ENCODE data around the gene TRAP1.
"Not testable (repeated sequence)": the region's sequence is repeated elsewhere in the genome, so short reads cannot be mapped to it uniquely, and the experiment has no call there.

The TRAP1 gene

DNA sequence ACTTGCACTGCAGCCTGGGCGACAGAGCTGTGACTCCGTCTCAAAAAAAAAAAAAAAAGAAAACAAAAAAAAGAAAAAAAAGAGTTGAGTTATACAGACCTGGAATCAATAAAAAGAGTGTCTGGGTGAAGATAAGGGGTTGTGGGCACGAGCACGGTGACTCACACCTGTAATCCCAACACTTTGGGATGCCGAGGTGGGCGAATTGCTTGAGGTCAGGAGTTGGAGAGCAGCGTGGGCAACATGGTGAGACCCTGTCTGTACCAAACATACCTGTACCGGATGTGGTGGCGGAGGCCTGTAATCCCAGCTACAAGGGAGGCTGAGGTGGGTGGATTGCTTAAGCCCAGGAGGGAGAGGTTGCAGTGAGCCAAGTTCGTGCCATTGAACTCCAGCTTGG lies 1.3 kb upstream of the TRAP1 start:
- DNase-seq (ENCODE audit: low read depth): no peak
- TF ChIP-seq, protein P1, sequence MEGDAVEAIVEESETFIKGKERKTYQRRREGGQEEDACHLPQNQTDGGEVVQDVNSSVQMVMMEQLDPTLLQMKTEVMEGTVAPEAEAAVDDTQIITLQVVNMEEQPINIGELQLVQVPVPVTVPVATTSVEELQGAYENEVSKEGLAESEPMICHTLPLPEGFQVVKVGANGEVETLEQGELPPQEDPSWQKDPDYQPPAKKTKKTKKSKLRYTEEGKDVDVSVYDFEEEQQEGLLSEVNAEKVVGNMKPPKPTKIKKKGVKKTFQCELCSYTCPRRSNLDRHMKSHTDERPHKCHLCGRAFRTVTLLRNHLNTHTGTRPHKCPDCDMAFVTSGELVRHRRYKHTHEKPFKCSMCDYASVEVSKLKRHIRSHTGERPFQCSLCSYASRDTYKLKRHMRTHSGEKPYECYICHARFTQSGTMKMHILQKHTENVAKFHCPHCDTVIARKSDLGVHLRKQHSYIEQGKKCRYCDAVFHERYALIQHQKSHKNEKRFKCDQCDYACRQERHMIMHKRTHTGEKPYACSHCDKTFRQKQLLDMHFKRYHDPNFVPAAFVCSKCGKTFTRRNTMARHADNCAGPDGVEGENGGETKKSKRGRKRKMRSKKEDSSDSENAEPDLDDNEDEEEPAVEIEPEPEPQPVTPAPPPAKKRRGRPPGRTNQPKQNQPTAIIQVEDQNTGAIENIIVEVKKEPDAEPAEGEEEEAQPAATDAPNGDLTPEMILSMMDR (IDR thresholded peaks at IDR 0.05; ENCODE audit: low read depth, low read length, missing control alignments): no peak
- in situ Hi-C loops (cut with HindIII; ENCODE audit: low sequenced_read_pairs): no loop called here
- no peak overlapping the region for H3K4me3 ChIP-seq (ENCODE audit: low read depth, low read length)

DNA sequence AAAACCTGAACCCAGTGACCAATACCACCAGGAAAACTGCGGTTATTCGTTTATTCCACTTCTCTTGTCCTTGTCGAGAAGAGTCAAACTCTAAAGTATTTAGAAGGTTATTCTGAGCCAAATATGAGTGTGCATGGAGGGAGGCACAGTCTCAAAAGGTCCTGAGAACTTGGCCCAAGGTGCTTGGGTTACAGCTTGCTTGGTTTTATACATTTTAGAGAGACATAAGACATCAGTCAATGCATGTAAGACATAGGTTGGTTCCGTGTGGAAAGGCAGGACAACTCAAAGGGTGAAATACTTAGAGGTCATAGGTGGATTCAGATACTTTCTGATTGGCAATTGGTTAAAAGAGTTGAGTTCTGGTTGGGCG lies 681 bp upstream of the TRAP1 start:
- in situ Hi-C loops (cut with HindIII; ENCODE audit: low sequenced_read_pairs): no loop called here
- no peak for DNase-seq (ENCODE audit: low read depth)
- TF ChIP-seq, protein P1 (IDR thresholded peaks at IDR 0.05; ENCODE audit: low read depth, low read length, missing control alignments): no peak

DNA sequence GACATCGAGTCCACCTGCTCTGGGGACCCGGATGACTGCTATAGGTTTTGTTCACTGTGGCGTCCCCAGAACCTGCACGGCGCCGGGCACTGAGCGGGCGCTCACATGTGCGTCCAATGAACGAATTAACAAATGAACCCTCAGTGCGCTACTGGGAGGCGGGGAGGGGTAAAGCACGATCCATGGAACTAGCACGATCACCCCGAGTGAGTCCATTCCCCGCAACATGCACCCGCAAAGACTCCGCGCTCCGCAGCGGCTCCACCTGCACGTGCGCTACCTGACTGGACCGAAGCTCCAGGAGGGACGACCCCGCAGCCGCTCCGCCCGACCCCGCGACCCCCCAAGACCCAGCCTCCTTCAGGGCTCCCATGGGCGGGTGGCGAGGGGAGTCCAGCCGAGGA lies 491 bp downstream of the TRAP1 start:
- DNase-seq (ENCODE audit: low read depth): no peak
- peak overlapping the region; percentile 89 for H3K4me3 ChIP-seq (ENCODE audit: low read depth, low read length)
- in situ Hi-C loops (cut with HindIII; ENCODE audit: low sequenced_read_pairs): no loop called here
- TF ChIP-seq, protein P1 (IDR thresholded peaks at IDR 0.05; ENCODE audit: low read depth, low read length, missing control alignments): no peak

More for the DNA sequence above, 681 bp upstream of the TRAP1 start:
- peak overlapping the region; percentile 89 for H3K4me3 ChIP-seq (ENCODE audit: low read depth, low read length)

DNA sequence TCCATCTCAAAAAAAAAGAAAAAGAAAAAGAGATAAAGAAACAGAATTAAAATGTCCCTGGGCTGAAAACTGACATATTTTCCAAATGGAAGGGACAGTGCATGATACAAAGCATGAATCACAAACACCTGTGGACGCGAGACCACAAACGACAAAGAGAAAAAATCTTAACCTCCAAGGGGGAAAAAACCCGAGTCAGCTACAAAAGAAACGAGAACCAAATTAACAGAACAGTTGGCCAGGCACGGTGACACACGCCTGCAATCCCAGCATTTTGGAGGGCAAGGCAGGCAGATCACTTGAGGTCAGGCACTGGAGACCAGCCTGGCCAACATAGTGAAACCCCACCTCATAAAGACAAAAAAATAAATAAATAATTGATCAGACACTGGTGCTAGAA lies 1.9 kb downstream of the TRAP1 start:
- DNase-seq (ENCODE audit: low read depth): no peak
- in situ Hi-C loops (cut with HindIII; ENCODE audit: low sequenced_read_pairs): no loop called here
- no peak overlapping the region for H3K4me3 ChIP-seq (ENCODE audit: low read depth, low read length)

DNA sequence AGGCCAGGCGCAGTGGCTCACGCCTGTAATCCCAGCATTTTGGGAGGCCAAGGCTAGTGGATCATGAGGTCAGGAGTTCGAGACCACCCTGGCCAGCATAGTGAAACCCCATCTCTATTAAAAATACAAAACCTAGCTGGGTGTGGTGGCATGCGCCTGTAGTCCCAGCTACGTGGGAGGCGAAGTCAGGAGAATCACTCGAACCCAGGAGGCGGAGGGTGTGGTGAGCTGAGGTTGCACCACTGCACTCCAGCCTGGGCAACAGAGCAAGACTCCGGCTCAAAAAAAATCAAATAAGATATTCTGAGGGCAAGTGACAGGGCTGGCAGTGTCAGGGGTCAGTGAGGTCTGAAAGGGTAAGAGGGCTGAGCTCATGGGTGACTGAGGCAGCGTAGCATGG lies 2.9 kb downstream of the TRAP1 start:
- in situ Hi-C loops (cut with HindIII; ENCODE audit: low sequenced_read_pairs); DNase-seq (ENCODE audit: low read depth); H3K4me3 ChIP-seq (ENCODE audit: low read depth, low read length): not testable (repeated sequence)

More for the DNA sequence above, 1.9 kb downstream of the TRAP1 start:
- TF ChIP-seq, protein P1 (IDR thresholded peaks at IDR 0.05; ENCODE audit: low read depth, low read length, missing control alignments): no peak

DNA sequence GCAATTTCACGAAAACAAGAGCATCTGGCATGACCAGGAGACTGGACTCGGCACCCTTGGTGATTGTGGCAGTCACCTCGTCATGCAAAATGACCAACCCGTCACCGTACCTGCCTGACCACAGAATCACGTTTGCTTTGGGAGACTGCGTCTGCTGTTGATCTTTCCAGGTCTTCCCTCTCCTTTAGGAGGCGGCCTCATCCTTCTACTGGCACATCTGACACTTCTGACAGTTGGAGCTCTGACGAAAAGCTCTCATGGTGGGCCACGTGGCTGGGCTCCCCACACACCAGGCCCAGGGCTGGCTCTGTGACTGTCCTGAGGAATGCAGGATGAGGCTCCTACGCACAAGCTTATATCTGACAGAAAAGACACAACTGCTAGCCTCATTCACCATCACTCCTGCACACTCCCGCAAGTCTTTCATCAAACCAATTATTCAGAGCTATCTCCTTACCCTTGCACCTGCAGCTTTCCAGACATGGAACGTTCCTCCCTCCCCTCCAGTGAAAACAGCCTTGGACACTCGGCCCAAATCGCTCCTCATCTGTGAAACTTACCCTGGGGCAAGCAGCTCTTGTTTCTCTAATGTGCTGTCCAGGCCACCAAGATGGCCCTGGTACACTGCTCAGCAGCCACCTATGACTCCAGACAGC lies 3.6 kb downstream of the TRAP1 start:
- H3K4me3 ChIP-seq (ENCODE audit: low read depth, low read length): no peak overlapping the region
- TF ChIP-seq, protein P1 (IDR thresholded peaks at IDR 0.05; ENCODE audit: low read depth, low read length, missing control alignments): no peak
- in situ Hi-C loops (cut with HindIII; ENCODE audit: low sequenced_read_pairs): no loop called here
- no peak for DNase-seq (ENCODE audit: low read depth)

GRCh38 chr16:3712861-3713372 lies 4.4 kb downstream of the TRAP1 start:
- H3K4me3 ChIP-seq (ENCODE audit: low read depth, low read length): no peak overlapping the region
- no peak for DNase-seq (ENCODE audit: low read depth)
- in situ Hi-C loops (cut with HindIII; ENCODE audit: low sequenced_read_pairs): no loop called here
- TF ChIP-seq, protein P1 (IDR thresholded peaks at IDR 0.05; ENCODE audit: low read depth, low read length, missing control alignments): no peak

All from astrocyte of the cerebellum (primary cell).